Prostate gland (tissue), 2 donors: ENCODE results near the gene RBM39. TPM values are rescaled to one million over a fixed set of nuclear protein-coding genes. Genes with fewer than 3 reads are reported as not detected.

ENCODE experiments used
- DNase-seq: peaks from one replicate; pipeline ENCODE4 v3.0.0-alpha.2; 2019; ENCODE audit warnings: low spot score
- H3K27ac ChIP-seq, 2 donors: fragments of 200-600 bp; sonication (generic); 2 replicates each; pipeline ENCODE4 v1.5.1; 2017 to 2019
- H3K27me3 ChIP-seq: fragments of 200-600 bp; sonication (generic); replicated peaks from 2 replicates; pipeline ENCODE4 v1.5.1; 2019; ENCODE audit not compliant: insufficient read depth
- H3K36me3 ChIP-seq, 2 donors: fragments of 200-600 bp; sonication (generic); 1 replicate in 1 of 2; 2 replicates in 1 of 2; pipeline versions ENCODE4 v1.5.1 to v1.8.1; 2017 to 2019
- H3K4me1 ChIP-seq: fragments of 200-600 bp; sonication (generic); replicated peaks from 2 replicates; pipeline ENCODE4 v1.5.1; 2019
- H3K4me3 ChIP-seq, 2 donors: fragments of 200-600 bp; sonication (generic); 2 replicates each; pipeline ENCODE4 v1.5.1; 2017 to 2019
- H3K9me3 ChIP-seq: fragments of 200-600 bp; sonication (generic); 2 replicates; pipeline ENCODE4 v1.5.1; 2017
- CTCF ChIP-seq, 4 experiments: fragments of 200-600 bp in 2 of 4; fragments of 450-650 bp in 2 of 4; sonication (generic) in 2 of 4; IDR thresholded peaks; 1 replicate in 3 of 4; 2 replicates in 1 of 4; pipeline ENCODE4 v1.5.1; 2016 to 2019; ENCODE audit warnings: antibody characterized with exemption in 4 of 4, mild to moderate bottlenecking in 2 of 4, moderate library complexity in 2 of 4
- POLR2A ChIP-seq: fragments of 450-650 bp; IDR thresholded peaks from one replicate; pipeline ENCODE4 v1.6.1; 2016; ENCODE audit warnings: antibody characterized with exemption, mild to moderate bottlenecking
- POLR2AphosphoS5 ChIP-seq: sonication (generic); formaldehyde crosslinking; IDR thresholded peaks from one replicate; pipeline ENCODE4 v1.6.1; 2017; ENCODE audit warnings: antibody characterized with exemption
- WGBS: methylation state at CpG from one replicate; pipeline ENCODE4 v1.1.5; 2018; 5-methylcytosine and 5-hydroxymethylcytosine counted together
- intact Hi-C: fragments of 100-400 bp; cut with DNase I; formaldehyde crosslinking; loops from one replicate; pipeline ENCODE4 v1.14.2; 2022
- small RNA-seq, 2 donors: library from RNA; depleted of rRNA; stranded (forward); fragments of <200 nt; gene quantifications; one replicate each; pipeline ENCODE3, GENCODE V24; 2016
- total RNA-seq, 2 donors: library from RNA; depleted of rRNA; stranded (reverse); fragments of >200 nt; gene quantifications; one replicate each; pipeline ENCODE4 v1.1.0, GENCODE V29; 2016

The RBM39 gene
- total RNA-seq, 2 donors from 2014 or later, result 228 to 235 TPM

- no peak overlapping the region for H3K27ac ChIP-seq
- peaks cover 6 to 11% of the 10 kb centered on the region in 2 donors for H3K36me3 ChIP-seq
- H3K4me1 ChIP-seq, result peaks cover 4% of the 10 kb centered on the region
- H3K9me3 ChIP-seq, result no peaks in the 10 kb centered on the region
- TF ChIP-seq POLR2AphosphoS5, result no peak
- no peak for TF ChIP-seq CTCF (IDR thresholded peaks at IDR 0.05)
- TF ChIP-seq POLR2A, result no peak
- no peak for DNase-seq
- H3K27me3 ChIP-seq, result no peaks in the 10 kb centered on the region
- intact Hi-C loops, result no loop called here
- WGBS, result 95% methylated on average over 4 of the region's 4 CpGs
- H3K4me3 ChIP-seq, result no peak overlapping the region
Measured at GRCh38 chr20:35653893-35654292, 88.2 kb downstream of the RBM39 start.

Small RNA genes within 50 kb of the gene (small RNA-seq; reads per million reads assigned to genes)
- 0 reads per million in 2 donors for gene RF00026

Other genes starting within 250 kb of the RBM39 start
- not detected for gene C20orf173, start 212.6 kb downstream of the RBM39 start, total RNA-seq
- 100 to 1,000 TPM; 277 to 282 TPM for gene ERGIC3, start 200.2 kb downstream of the RBM39 start, total RNA-seq
- 10 to 100 TPM in 1 of 2 donors, under 1 TPM in 1; 0.91 to 10.4 TPM for gene SPAG4, start 126.4 kb downstream of the RBM39 start, total RNA-seq
- gene CPNE1, start 77.4 kb downstream of the RBM39 start, total RNA-seq, result 10 to 100 TPM; 90.1 to 91.4 TPM
- gene RBM12, start 77.4 kb downstream of the RBM39 start, total RNA-seq, result 10 to 100 TPM; 31.8 to 38.9 TPM
- gene NFS1, start 42.9 kb downstream of the RBM39 start, total RNA-seq, result 10 to 100 TPM; 41.2 to 56.7 TPM
- gene ROMO1, start 42.9 kb downstream of the RBM39 start, total RNA-seq, result 100 to 1,000 TPM; 249 to 320 TPM
- 10 to 100 TPM; 34.7 to 61.1 TPM for gene PHF20, start 29.8 kb upstream of the RBM39 start, total RNA-seq
- gene SCAND1, start 212.2 kb upstream of the RBM39 start, total RNA-seq, result 100 to 1,000 TPM; 137 to 199 TPM
- 1 to 10 TPM; 3.3 to 7.7 TPM for gene CNBD2, start 226.3 kb upstream of the RBM39 start, total RNA-seq